Measurements from ENCODE around the gene ARID1B. TPM values are rescaled to one million over a fixed set of nuclear protein-coding genes. Genes with fewer than 3 reads are reported as not detected.

ARID1B gene
- total RNA-seq, 6 experiments from 2014 or later: 32.5 to 44.3 (median 36.5) TPM

DNA sequence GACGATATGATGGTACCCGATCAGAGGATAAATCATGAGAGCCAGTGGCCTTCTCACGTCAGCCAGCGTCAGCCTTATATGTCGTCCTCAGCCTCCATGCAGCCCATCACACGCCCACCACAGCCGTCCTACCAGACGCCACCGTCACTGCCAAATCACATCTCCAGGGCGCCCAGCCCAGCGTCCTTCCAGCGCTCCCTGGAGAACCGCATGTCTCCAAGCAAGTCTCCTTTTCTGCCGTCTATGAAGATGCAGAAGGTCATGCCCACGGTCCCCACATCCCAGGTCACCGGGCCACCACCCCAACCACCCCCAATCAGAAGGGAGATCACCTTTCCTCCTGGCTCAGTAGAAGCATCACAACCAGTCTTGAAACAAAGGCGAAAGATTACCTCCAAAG, 423.9 kb downstream of the ARID1B start:
- no peak for DNase-seq
- Mint-ChIP-seq H3K9me3 (no peaks in the 10 kb centered on the region), H3K36me3 (ENCODE audit: low read depth) (peaks cover 34% of the 10 kb centered on the region), H3K27me3 (ENCODE audit: insufficient read depth) (peaks cover 1% of the 10 kb centered on the region; the same call in 1 of the 2 replicates), H3K27ac (no peak overlapping the region), H3K4me1 (ENCODE audit: low read depth) (no peaks in the 10 kb centered on the region), H3K4me3 (no peak overlapping the region)
- TF ChIP-seq, protein P1, sequence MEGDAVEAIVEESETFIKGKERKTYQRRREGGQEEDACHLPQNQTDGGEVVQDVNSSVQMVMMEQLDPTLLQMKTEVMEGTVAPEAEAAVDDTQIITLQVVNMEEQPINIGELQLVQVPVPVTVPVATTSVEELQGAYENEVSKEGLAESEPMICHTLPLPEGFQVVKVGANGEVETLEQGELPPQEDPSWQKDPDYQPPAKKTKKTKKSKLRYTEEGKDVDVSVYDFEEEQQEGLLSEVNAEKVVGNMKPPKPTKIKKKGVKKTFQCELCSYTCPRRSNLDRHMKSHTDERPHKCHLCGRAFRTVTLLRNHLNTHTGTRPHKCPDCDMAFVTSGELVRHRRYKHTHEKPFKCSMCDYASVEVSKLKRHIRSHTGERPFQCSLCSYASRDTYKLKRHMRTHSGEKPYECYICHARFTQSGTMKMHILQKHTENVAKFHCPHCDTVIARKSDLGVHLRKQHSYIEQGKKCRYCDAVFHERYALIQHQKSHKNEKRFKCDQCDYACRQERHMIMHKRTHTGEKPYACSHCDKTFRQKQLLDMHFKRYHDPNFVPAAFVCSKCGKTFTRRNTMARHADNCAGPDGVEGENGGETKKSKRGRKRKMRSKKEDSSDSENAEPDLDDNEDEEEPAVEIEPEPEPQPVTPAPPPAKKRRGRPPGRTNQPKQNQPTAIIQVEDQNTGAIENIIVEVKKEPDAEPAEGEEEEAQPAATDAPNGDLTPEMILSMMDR (IDR thresholded peaks at IDR 0.05): no peak

DNA sequence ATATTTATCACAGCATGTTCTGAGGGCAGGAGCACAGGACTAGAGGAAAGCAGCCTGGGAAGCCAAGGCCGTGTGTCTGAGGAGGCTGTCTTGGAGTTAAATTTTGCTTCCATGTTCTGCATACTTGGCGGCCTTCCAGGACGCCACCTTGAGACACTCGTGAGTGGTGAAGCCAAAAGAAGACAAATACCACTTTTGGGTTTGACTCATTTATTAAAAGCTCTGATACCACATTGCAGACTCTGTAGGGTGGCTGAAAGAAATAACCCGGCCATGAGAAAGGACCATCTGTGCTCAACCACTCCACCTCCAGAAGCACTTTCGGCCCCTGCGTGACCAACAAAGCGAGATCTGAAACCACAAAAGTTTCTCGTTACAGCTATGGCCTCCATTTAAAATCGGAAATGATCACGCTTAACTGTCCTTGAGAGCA, 426.1 kb downstream of the ARID1B start:
- no peak for DNase-seq
- Mint-ChIP-seq H3K27ac (no peak overlapping the region), H3K4me3 (no peak overlapping the region), H3K9me3 (no peaks in the 10 kb centered on the region), H3K4me1 (ENCODE audit: low read depth) (no peaks in the 10 kb centered on the region), H3K27me3 (ENCODE audit: insufficient read depth) (peaks cover 2% of the 10 kb centered on the region; the same call in 1 of the 2 replicates), H3K36me3 (ENCODE audit: low read depth) (peaks cover 39% of the 10 kb centered on the region)
- TF ChIP-seq, protein P1 (IDR thresholded peaks at IDR 0.05): no peak

DNA sequence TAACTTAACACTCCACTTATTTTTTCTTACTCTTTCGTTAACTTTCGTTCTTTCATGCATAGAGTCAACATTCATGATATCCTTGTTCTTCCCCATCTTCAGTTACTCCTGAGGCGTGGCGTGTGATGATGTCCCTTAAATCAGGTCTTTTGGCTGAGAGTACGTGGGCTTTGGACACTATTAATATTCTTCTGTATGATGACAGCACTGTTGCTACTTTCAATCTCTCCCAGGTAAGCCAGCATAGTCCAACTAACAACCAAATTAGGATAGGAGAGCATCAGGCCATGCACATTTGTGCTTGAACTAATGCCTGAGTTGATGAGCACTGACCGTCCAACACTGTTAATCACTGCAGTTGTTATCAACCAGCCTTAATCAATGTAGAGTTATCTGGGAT, 426.6 kb downstream of the ARID1B start:
- peaks cover 2% of the 10 kb centered on the region; the same call in 1 of the 2 replicates for H3K27me3 Mint-ChIP-seq (ENCODE audit: insufficient read depth)
- H3K4me1 Mint-ChIP-seq (ENCODE audit: low read depth): no peaks in the 10 kb centered on the region
- TF ChIP-seq, protein P1 (IDR thresholded peaks at IDR 0.05): no peak
- H3K36me3 Mint-ChIP-seq (ENCODE audit: low read depth): peaks cover 39% of the 10 kb centered on the region
- H3K4me3 Mint-ChIP-seq: no peak overlapping the region
- no peaks in the 10 kb centered on the region for H3K9me3 Mint-ChIP-seq
- no peak overlapping the region for H3K27ac Mint-ChIP-seq
- no peak for DNase-seq

DNA sequence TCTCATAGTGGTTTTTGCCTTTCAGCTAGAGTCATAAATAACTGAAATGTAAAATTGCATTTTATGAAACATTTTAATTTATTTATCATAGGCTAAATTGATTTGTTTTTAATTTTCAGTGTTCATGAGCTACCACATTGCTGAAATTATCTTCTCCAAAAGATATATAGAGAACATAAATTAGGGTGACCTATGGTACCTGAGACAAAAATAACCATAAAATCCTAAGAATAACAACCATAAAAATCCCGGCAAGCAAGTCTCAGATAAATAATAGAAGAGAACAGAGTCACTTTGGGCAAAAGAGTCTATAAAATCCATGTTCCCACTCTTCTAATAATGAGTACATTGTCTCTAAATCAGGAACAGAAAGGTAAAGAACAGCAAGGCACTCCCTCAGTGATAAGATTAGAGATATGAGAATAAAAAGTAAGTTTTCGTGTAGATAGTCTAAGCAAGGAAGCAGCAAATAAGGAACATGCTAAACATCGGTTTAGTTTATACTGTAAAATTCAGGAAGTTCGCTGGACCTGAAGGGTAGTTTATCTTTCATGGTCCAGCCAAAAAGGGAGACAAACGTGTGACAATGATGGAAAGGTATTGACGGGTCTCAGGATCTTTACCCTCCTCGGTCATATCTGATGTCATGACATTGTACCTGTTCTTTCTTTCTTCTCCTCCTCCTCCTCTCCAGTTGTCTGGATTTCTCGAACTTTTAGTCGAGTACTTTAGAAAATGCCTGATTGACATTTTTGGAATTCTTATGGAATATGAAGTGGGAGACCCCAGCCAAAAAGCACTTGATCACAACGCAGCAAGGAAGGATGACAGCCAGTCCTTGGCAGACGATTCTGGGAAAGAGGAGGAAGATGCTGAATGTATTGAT, 428.5 kb downstream of the ARID1B start:
- TF ChIP-seq, protein P1 (IDR thresholded peaks at IDR 0.05): no peak
- Mint-ChIP-seq H3K36me3 (ENCODE audit: low read depth) (peaks cover 35% of the 10 kb centered on the region), H3K27me3 (ENCODE audit: insufficient read depth) (peaks cover 2% of the 10 kb centered on the region; the same call in 1 of the 2 replicates), H3K9me3 (no peaks in the 10 kb centered on the region), H3K27ac (no peak overlapping the region), H3K4me3 (no peak overlapping the region), H3K4me1 (ENCODE audit: low read depth) (no peaks in the 10 kb centered on the region)
- DNase-seq: no peak

DNA sequence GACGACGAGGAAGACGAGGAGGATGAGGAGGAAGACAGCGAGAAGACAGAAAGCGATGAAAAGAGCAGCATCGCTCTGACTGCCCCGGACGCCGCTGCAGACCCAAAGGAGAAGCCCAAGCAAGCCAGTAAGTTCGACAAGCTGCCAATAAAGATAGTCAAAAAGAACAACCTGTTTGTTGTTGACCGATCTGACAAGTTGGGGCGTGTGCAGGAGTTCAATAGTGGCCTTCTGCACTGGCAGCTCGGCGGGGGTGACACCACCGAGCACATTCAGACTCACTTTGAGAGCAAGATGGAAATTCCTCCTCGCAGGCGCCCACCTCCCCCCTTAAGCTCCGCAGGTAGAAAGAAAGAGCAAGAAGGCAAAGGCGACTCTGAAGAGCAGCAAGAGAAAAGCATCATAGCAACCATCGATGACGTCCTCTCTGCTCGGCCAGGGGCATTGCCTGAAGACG, 429.2 kb downstream of the ARID1B start:
- no peak overlapping the region for H3K27ac Mint-ChIP-seq
- no peak for DNase-seq
- TF ChIP-seq, protein P1 (IDR thresholded peaks at IDR 0.05): no peak
- no peak overlapping the region for H3K4me3 Mint-ChIP-seq
- peaks cover 29% of the 10 kb centered on the region for H3K36me3 Mint-ChIP-seq (ENCODE audit: low read depth)
- H3K4me1 Mint-ChIP-seq (ENCODE audit: low read depth): no peaks in the 10 kb centered on the region
- peaks cover 2% of the 10 kb centered on the region; the same call in 1 of the 2 replicates for H3K27me3 Mint-ChIP-seq (ENCODE audit: insufficient read depth)
- H3K9me3 Mint-ChIP-seq: no peaks in the 10 kb centered on the region
